CD4-positive, alpha-beta T cell (primary cell): ENCODE data around the gene GMEB2. TPM values are rescaled to one million over a fixed set of nuclear protein-coding genes. Genes with fewer than 3 reads are reported as not detected.
A peak's percentile ranks its signal among the peaks of the same experiment; 100 is the strongest.

Source experiments
- ATAC-seq: fragments of 200-7000 bp; cut with Tn5 transposase; one replicate; pipeline ENCODE4 v1.10.0; 2022; ENCODE audit warnings: mild to moderate bottlenecking; ENCODE audit not compliant: poor library complexity
- CTCF ChIA-PET: fragments of 350-600 bp; sonication (Branson Sonifier 250); formaldehyde crosslinking; loops from one replicate; lab custom pipeline; 2021; ENCODE audit warnings: antibody characterized with exemption, inconsistent platforms; lab: Charles Lee
- POLR2A ChIA-PET: fragments of 350-600 bp; sonication (Branson Sonifier 250); formaldehyde crosslinking; loops from one replicate; lab custom pipeline; 2021; ENCODE audit warnings: antibody characterized with exemption, inconsistent platforms; lab: Charles Lee
- DNase-seq, 14 experiments: peaks; one replicate each; pipeline ENCODE4 v3.0.0-alpha.2; 2013 to 2020; ENCODE audit warnings: mixed read lengths in 2 of 14
- H3K27ac ChIP-seq, 2 donors: one replicate each; pipeline versions ENCODE4 v1.5.1 to v1.7.0; 2013; ENCODE audit warnings: low read length in 2 of 2, low read depth in 1 of 2, mild to moderate bottlenecking in 1 of 2
- H3K27me3 ChIP-seq, 2 experiments: 1 replicate in 1 of 2; 2 replicates in 1 of 2; pipeline versions ENCODE4 v1.6.1 to v1.7.0; 2013; ENCODE audit warnings: low read length in 2 of 2, control low read depth in 1 of 2, mild to moderate bottlenecking in 1 of 2, moderate library complexity in 1 of 2; ENCODE audit not compliant: insufficient read depth in 2 of 2, control insufficient read depth in 1 of 2
- H3K36me3 ChIP-seq: one replicate; pipeline ENCODE4 v1.6.1; 2013; ENCODE audit warnings: low read length, control low read depth; ENCODE audit not compliant: insufficient read depth
- H3K4me1 ChIP-seq: one replicate; pipeline ENCODE4 v1.6.1; 2013; ENCODE audit warnings: low read length, control low read depth; ENCODE audit not compliant: insufficient read depth
- H3K4me3 ChIP-seq: one replicate; pipeline ENCODE4 v1.5.1; 2013; ENCODE audit warnings: mild to moderate bottlenecking, low read length, moderate library complexity
- H3K9me3 ChIP-seq, 2 experiments: 1 replicate in 1 of 2; 2 replicates in 1 of 2; pipeline versions ENCODE4 v1.6.1 to v1.7.0; 2013; ENCODE audit warnings: low read length in 2 of 2, mild to moderate bottlenecking in 2 of 2, control low read depth in 1 of 2, moderate library complexity in 1 of 2; ENCODE audit not compliant: control insufficient read depth in 1 of 2, insufficient read depth in 1 of 2
- H3K27ac Mint-ChIP-seq: one replicate; pipeline ENCODE4 v1.8.0; 2020; ENCODE audit warnings: mixed read lengths
- H3K27me3 Mint-ChIP-seq: one replicate; pipeline ENCODE4 v1.8.0; 2021; ENCODE audit warnings: mixed read lengths
- H3K36me3 Mint-ChIP-seq: one replicate; pipeline ENCODE4 v1.8.0; 2021; ENCODE audit warnings: low read depth, mixed read lengths
- H3K4me1 Mint-ChIP-seq: one replicate; pipeline ENCODE4 v1.8.0; 2021; ENCODE audit warnings: low read depth, mixed read lengths
- H3K4me3 Mint-ChIP-seq: one replicate; pipeline ENCODE4 v1.8.0; 2020; ENCODE audit warnings: mild to moderate bottlenecking, mixed read lengths
- H3K9me3 Mint-ChIP-seq: one replicate; pipeline ENCODE4 v1.8.0; 2020; ENCODE audit warnings: mixed read lengths
- CTCF ChIP-seq: fragments of 200-600 bp; IDR thresholded peaks from one replicate; pipeline ENCODE4 v1.8.0; 2022; ENCODE audit warnings: antibody characterized with exemption, mild to moderate bottlenecking
- intact Hi-C, 2 experiments: fragments of 100-400 bp; cut with DNase I in 1 of 2; cut with micrococcal nuclease in 1 of 2; formaldehyde crosslinking; loops; one replicate each; pipeline versions ENCODE4 v1.15.1 to v1.9.0; 2023 to 2025; cut with DNase I, micrococcal nuclease
- total RNA-seq, 174 experiments: library from RNA in 2 of 174; stranded (reverse) in 2 of 174; gene quantifications; one replicate each; pipeline ENCODE4 v1.2.3 and lab custom pipeline; 2021 to 2026

The GMEB2 gene
- total RNA-seq, 2 experiments from 2014 or later, result 32.9 to 34.0 TPM

GRCh38 chr20:63663332-63664066 is 36.6 kb upstream of the GMEB2 start:
- Mint-ChIP-seq H3K36me3 (peaks cover 24% of the 10 kb centered on the region), H3K9me3 (no peaks in the 10 kb centered on the region), H3K27me3 (no peaks in the 10 kb centered on the region), H3K4me3 (no peak overlapping the region), H3K4me1 (peaks cover 19% of the 10 kb centered on the region), H3K27ac (no peak overlapping the region)
- H3K9me3 ChIP-seq, result no peaks in the 10 kb centered on the region
- H3K36me3 ChIP-seq, result peaks cover 38% of the 10 kb centered on the region
- peaks cover 11% of the 10 kb centered on the region for H3K4me1 ChIP-seq
- H3K4me3 ChIP-seq, result no peak overlapping the region
- intact Hi-C loops, result no loop called here
- DNase-seq, result no peak
- ATAC-seq, result no peak
- no peaks in the 10 kb centered on the region for H3K27me3 ChIP-seq
- H3K27ac ChIP-seq, result no peak overlapping the region
- ChIA-PET CTCF (no interaction called here), POLR2A (no interaction called here)
- no peak for TF ChIP-seq CTCF

GRCh38 chr20:63662813-63663189 is 35.9 kb upstream of the GMEB2 start:
- intact Hi-C loops, result no loop called here
- DNase-seq (no peak), ATAC-seq (no peak)
- no peaks in the 10 kb centered on the region for H3K27me3 Mint-ChIP-seq
- H3K36me3 Mint-ChIP-seq, result peaks cover 24% of the 10 kb centered on the region
- Histone ChIP-seq H3K27me3 (no peaks in the 10 kb centered on the region), H3K36me3 (peaks cover 38% of the 10 kb centered on the region), H3K4me3 (no peak overlapping the region), H3K27ac (no peak overlapping the region), H3K4me1 (peaks cover 15% of the 10 kb centered on the region), H3K9me3 (no peaks in the 10 kb centered on the region)
- CTCF ChIA-PET, result no interaction called here
- no peak for TF ChIP-seq CTCF
- H3K27ac Mint-ChIP-seq, result no peak overlapping the region
- H3K4me3 Mint-ChIP-seq, result no peak overlapping the region
- peaks cover 26% of the 10 kb centered on the region for H3K4me1 Mint-ChIP-seq
- POLR2A ChIA-PET, result no interaction called here
- no peaks in the 10 kb centered on the region for H3K9me3 Mint-ChIP-seq

GRCh38 chr20:63661959-63662812 is 35.3 kb upstream of the GMEB2 start:
- ChIA-PET POLR2A (no interaction called here), CTCF (no interaction called here)
- H3K4me3 ChIP-seq, result no peak overlapping the region
- intact Hi-C loops, result no loop called here
- H3K27me3 Mint-ChIP-seq, result no peaks in the 10 kb centered on the region
- H3K36me3 Mint-ChIP-seq, result peaks cover 25% of the 10 kb centered on the region
- no peaks in the 10 kb centered on the region for H3K9me3 Mint-ChIP-seq
- ATAC-seq, result no peak
- H3K4me3 Mint-ChIP-seq, result peak overlapping the region; percentile 48
- H3K27ac ChIP-seq, result no peak overlapping the region
- H3K27me3 ChIP-seq, result no peaks in the 10 kb centered on the region
- H3K36me3 ChIP-seq, result peaks cover 32% of the 10 kb centered on the region
- peaks cover 26% of the 10 kb centered on the region for H3K4me1 Mint-ChIP-seq
- H3K9me3 ChIP-seq, result no peaks in the 10 kb centered on the region
- no peak overlapping the region for H3K27ac Mint-ChIP-seq
- no peak for DNase-seq
- TF ChIP-seq CTCF, result no peak
- H3K4me1 ChIP-seq, result peaks cover 21% of the 10 kb centered on the region
